ENCODE data around the gene MYO16.
"Not testable (repeated sequence)": the region's sequence is repeated elsewhere in the genome, so short reads cannot be mapped to it uniquely, and the experiment has no call there.

Gene MYO16

DNA sequence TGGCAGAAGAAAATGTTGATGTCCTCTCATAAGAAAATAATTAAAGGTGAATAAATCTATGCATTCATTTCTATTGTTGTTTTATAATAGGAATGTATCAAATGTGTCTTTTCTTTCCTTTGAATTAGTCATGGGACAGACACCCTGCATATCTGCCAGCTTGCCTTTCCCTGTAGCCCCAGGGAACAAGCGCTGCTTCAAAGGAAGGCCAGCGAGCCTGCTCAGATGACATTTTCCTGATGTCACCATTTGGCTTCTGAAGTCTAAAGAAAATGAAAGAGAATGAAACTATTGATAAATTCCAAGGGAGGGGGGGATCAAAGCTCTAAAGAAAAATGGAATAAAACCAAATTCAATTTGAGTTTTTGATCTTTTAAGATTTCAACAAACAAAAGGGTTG, 582.2 kb downstream of the MYO16 start:
- no peak for DNase-seq

DNA sequence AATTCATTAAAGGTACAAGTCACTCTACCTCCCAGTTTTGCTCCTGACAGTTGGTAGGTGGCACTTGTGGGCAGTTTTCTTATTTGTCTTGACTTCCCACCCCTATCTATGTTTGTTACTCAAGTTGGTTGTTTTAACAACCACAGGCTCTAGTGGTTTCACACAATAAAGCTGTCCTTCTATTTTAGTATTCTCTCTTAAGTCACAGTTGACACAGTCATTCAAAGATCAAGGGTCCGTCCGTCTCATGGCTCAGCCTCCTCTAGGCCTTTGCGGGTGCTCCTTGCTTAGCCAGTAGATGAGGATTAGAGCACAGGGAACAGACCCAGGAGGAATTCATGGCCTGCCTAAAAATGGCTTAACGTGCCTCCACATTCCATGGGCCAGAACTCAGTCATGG, 583.2 kb downstream of the MYO16 start:
- no peak for DNase-seq

DNA sequence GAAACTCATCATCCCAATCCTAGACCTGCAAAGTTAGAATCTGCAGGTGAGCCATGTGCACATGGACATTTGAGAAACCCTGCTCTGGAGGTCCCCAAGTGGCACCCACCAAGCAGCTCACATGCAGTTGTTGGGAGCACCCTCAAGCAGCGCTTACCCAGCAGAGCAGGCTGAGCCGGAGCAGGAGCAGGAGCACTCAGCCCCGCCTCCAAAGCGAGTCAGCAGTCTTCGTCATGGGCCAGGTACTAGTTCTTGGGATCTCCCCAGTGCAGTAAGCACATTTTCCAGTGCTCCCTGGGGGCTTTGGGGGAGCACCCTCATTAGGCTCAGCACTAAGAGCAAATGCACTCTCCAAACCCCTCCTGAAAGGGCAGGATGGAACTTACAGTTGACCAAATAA, 584.3 kb downstream of the MYO16 start:
- DNase-seq: no peak

DNA sequence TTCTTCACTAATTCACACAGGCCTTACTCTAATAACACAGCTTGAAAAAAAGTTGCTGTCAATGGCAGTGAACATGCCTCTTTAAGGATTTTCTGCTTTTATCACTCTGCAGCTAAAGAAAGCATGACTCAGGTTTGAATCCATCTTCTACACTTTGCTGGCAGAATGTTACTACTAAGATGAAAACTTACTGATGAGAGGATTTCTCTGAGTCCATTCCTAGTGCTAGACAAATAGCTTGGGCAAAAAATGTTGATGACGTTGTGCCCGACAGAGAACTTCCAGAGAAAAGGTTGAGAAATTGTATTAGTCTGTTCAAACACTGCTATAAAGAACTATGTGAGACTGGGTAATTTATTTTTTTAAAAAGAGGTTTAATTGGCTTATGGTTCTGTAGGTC, 585.0 kb downstream of the MYO16 start:
- no peak for DNase-seq

DNA sequence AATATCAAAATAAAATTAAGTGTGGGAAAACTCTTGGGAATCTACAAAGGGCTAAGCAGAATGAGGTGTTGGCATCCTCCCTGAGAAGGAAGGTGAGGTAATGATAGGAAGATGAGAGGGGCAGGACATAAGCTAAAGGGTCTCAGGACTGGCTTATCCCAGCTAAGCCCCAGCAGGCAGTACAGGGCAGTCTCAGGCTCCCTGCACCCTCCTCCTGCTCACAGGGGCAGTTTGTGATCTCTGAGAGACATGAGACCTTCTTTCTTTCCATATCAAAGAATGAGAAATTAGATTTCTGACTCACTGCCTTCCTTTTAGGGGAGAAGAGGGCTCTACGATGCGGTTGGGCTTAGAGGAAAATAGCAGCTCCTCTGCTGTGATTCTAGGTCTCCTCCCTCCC, 586.0 kb downstream of the MYO16 start:
- no peak for DNase-seq

DNA sequence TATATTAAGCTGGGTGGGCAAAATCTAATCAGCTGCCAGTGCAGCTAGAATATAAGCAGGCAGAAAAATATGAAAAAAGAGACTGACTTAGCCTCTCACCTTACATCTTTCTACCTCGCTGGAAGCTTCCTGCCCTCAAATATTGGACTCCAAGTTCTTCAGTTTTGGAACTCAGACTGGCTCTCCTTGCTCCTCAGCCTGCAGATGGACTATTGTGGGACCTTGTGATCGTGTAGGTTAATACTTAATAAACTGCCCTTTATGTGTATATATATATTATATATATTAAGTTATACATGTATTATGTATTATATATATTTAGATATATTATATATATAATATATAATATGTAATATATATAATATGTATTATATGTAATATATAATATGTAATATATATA, 588.1 kb downstream of the MYO16 start:
- not testable (repeated sequence) for DNase-seq

DNA sequence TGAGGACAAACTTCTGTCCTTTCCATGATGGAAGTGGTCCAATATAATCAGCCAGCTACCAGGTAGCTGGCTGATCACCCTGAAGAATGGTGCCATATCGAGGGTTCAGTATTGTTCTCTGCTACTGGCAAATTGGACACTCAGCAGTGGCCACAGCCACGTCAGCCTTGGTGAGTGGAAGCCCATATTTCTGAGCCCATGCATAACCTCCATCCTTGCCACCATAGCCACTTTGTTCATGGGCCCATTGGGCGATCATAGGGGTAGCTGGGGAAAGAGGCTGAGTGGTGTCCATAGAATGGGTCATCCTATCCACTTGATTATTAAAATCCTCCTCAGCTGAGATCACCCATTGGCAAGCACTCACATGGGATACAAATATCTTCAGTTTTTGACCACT, 591.2 kb downstream of the MYO16 start:
- DNase-seq: no peak

DNA sequence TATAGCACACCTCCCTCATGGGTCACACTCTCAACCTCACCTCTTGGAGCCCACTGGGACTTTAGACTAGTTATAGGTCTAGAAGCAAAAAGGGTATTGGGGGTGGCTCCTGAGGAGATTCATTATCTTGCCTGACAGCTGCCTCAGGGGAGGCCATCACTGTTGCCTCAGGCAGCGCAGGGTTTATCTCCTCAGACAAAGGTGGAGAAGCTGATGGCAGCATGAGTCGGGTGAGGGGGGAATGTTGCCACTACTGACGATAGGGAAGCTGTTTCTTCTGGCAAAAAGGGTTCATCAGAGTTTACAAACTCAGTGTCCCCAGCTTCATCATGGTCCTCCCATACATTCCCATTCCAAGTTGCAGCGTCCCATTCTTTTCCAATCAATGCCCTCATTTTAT, 594.6 kb downstream of the MYO16 start:
- DNase-seq: no peak

DNA sequence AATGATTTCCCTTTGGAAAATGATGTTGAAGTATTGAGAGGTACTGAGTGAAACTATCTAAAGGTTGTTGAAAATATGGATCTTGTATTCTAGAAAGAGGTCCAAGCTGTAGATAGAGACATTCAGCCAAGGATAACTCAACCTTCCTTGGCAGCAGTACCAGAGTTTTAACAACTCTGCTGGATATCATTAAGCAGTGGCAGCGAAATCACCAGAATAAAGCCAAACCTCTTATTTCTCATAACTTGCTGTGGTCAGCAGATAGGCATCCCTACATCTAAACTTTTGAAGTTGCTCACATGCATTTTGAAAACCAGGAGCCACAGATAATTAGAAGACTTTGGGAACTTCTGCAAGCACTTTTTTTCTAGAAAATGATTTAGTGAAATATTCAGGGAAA, 597.2 kb downstream of the MYO16 start:
- no peak for DNase-seq

DNA sequence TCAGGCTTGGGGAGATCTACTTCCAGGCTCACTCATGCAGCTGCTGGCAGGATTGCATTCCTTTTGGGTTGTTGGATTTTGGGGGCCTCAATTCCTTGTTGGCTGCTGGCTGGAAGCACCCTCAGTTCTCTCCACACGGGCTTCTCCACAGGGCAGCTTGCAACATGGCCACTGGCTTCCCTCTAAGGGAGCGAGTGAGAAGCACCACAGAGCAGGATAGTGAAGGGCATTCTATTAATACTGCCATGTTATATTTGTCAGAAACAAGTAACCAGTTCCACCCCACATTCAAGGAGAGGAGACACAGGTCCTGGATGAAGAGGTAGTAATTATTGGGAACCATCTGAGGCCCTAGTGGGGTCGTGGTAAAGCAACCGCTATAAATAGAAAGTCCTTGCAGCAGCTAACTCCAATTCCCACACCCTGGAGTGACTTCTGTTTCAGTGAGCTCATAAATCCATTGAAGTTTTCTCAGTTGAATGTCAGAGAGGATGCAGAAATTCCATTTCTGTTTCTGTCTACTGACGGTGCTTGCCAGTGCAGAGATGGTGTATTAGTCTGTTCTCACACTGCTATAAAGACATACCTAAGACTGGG, 598.0 kb downstream of the MYO16 start:
- no peak for DNase-seq

DNA sequence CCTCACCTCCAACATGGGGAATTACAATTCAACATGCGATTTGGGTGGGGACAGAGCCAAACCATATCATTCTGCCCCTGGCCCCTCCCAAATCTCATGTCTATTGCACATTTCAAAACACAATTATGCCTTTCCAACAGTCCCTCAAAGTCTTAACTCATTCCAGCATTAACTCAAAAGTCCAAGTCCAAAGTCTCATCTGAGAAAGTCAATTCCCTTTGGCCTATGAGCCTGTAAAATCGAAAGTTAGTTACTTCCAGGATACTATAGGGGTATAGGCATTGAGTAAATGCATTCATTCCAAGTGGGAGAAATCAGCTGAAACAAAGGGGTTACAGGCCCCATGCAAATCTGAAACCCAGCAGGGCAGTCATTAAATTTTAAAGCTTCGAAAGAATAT, 598.8 kb downstream of the MYO16 start:
- DNase-seq: no peak

DNA sequence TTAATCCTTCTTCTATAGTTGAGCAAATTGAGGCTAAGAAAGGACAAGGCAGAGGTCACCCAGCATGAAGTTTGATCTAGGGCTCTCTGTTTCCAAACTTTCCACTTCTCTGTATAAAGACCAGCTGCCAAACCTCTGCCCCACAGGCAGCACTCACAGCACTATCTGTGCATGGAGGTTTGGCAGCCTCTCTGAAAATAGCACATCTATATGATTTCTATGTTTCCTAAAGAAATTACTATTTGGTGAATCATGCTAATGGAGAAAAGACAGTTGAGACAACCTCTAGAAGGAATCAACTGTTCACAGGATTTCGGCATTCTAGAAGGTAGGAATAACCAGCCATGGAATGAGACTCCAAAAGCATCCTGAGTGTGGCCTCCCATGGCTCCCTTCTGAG, 602.5 kb downstream of the MYO16 start:
- DNase-seq: no peak

DNA sequence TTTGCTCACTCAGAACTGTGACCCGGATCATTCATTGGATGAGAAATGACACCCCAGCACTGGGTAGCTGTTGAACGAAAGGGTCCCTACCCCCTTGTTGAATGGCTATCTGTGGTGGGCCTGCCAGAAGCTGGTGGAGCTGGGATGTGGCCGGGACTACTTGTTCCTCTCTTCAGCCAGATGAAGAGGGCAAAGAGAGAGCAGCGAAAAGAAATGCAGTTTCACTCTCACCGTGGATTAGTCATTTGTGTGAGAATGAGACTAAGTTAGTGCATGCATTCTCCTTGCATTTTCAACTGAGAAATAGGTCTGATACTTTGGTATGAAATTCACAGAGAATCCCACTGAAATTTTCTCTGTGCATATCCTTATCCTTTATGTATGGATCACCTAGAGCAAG, 603.9 kb downstream of the MYO16 start:
- DNase-seq: no peak

DNA sequence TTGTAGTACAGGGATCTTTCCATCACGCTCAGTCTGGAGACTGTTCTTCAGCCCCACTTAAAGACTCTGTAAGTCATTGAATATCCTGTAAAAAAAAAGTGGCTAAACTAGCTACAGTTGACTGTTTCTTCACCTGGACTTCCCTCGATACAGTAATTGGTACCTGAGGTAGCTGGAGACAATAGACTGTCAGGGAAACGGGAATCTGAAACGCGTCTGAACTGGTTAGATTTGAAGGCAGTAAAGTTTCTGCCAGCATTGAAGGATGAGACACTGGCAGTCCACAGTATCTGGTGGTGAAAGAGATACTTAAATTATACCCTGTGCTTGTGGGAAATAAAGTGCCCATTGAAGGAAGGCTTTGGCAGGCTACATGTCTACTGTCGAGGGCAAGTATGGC, 606.5 kb downstream of the MYO16 start:
- DNase-seq: no peak

DNA sequence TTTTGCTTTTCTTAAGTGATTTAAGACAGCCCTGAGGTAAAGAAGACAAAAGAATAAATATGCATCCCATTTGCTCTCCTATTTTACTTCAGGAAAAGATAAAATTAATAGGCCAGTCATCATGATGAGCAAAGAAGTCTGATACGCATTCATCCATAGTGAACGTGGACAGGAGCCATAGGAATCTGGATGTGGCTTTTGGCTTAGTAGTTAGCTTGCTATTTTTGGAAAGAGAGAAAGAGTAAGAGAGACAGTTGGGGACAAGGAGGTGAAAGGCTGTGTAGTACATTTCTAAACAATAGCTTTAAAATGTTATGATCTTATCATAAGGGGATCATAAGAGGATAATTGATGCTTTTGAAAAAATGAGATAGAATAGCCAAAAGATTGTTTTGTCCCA, 611.7 kb downstream of the MYO16 start:
- no peak for DNase-seq

DNA sequence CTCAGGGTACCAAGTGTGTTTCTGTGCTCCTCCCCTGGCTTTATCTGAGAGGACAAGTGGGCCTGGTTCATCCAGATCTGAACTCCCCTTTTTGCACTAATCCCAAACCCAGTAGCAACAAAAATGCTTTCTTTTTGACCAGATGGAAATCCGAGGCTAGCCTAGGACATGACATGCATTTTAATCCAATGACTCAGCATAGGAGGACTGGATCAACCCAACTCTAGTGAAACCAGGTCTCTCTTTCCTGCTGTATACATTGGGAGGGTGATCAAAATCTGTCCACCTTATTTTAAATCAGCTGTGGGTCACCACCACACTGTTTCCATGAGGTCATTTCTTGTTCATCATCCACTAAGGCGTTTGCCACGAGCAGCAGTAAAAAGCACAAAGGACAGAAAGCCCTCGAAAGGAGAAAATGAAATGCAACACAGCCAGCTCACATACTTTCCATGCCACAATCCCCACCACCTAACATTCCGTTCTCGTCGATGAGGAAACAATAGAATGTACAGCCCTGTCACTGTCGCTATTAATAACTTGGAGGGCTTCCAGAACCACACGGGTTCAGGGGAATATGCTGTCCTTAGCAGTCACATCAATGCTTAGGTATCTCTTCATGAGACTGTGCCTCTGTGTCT, 614.0 kb downstream of the MYO16 start:
- no peak for DNase-seq

DNA sequence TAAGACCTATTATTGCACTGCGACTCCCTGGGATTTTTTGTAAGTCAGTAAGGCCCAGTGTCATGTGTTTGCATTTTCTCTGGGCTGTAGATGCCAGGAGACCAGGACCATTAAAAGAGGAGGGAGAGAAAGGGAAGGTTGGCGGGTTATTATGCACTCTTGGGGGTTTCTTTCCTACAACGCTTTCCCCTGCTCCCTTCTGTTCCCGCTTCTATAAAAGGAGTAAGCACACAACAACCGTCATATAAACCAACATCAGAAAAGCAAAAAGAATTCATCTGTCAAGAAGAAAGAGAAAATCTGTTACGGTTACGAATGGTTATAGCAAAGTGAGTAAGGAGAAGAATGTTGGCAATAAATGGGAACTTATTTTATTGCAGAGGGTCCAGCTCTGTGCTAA, 615.2 kb downstream of the MYO16 start:
- no peak for DNase-seq

DNA sequence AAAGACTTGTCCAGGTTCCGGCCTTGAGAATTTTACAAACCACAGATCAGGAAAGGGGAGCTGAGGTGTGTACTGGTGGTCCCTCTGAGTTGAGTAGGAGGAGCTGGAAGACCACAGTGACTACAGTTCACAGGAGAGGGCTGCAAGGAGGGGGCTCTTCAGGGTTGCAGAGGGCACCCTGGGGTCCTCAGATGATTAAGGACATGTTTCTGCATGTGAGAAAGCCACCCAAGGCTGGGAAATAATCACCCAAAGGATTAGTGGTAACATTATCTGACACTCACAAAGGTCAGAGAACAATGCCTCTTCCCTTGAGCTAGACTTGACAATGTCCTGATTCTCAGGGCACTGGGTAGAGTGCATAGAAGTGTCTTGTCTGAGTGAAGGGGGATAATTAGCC, 616.6 kb downstream of the MYO16 start:
- DNase-seq: no peak

DNA sequence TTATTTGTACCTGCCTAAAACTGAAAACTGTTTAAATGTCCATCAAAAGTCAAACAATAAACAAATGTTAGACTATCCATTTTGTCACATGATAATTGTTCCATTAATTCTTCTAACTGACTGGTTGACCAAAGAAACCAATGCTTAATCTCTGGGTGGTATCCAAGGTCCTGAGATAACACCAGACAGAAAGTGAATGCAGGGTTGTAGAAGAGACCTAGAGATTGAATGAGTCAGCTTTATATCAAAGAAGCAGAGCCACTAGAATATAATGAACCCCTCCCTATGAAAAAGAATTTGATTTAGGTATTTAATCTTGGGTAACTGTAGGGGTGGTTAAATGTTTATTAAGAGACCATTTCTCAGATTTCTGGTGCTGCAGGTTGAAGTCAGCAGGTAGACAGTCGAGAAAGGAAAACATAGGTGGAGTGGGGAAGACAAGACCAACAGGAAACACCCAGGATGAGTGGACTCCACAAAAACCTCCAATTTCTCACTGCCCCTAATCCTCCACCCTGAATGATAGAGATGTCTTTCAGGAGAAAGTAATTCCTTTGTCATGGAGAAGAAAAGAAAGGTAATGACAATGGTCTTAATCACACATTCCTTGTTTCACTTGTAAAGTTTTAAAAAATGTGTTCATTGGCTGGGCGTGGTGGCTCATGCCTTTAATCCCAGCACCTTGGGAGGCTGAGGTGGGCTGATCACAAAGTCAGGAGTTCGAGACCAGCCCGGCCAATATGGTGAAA, 620.5 kb downstream of the MYO16 start:
- DNase-seq: no peak

DNA sequence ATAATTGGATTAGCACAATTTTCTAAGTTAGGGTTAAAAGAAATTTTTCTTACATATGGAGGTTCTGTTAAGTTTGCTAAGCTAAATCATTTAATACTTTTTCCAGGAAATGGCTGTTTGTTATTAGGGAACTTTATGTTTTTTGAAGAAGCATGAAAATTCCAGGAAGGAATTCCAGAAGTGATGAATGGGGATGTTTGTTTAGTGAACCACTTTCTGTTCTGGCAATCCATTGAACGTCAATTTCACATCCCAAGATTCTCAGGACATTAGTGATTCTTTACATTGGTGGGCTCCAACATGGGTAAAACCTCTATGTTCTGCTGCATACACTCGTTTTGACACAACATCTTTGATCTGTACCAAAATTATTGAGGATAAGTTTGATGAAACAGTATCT, 622.5 kb downstream of the MYO16 start:
- DNase-seq: no peak

DNA sequence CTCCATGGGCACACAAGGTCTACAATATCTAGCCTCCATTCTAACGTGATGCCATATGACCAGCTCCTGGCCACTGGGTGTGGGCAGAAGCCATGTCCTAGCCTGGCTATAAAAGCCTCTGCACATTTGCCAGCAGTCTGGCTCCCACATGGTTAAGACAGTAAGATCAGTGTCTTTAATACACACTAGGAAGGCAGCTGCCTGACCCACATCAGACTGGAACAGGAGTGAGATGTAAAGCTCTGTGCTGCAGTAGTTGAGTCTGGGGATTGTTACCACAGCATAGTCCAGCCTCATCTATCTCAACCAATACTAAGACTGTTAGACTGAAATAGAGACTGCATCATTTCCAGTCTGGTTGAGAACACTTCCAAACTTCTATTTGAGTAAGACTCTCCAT, 623.9 kb downstream of the MYO16 start:
- DNase-seq: no peak

DNA sequence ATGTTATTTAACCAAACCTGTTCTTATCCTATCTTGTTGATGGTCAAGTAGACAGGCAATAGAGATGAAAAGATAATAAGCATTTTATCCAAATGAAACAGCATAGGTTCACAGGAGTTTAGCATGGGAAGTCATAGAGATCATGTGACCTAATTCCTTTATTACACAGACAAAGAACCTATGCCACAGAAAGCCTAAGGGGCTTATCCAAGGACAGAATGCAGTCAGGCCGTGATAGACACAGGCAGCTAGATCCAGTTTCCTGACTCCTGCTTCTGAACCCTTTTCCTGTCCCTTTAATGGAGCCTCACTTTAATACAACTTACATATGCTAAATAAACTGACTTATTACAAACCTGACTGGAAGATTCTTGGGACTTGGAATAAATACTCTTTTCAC, 624.9 kb downstream of the MYO16 start:
- DNase-seq: no peak

DNA sequence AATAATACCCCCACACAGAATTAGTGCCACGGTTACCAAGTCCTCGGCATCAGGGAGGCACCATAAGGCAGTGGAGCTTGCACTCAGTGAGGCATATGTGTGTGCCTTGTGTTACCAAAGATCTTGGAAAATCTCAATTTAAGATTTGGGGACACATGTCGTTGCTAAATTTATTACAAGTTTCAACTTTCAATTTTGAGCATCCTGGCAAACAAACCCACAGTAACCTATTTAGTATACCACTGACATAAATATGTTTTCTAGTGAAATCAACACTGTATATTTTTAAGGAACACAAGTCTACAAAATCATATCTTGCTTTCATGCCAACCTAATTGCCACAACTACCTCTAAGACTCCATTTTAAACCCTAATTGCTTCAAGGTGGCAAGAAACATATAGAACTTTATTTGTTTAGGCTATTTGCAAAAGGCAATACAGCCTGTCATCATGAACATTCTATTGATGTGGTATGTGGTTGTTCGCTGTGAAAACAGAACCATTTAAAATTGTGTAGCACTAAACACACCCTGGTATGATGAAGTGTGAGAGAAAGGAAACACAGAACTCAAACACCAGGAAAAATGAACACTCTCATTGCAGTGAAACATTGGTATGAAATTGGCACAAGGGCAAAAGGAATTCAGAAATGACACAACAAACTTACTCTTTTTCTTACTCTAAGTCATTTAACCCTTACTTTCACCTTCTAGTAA, 625.9 kb downstream of the MYO16 start:
- no peak for DNase-seq
